Mucosa of rectum (tissue), 2 donors: ENCODE data around the gene PSMA1.

Source experiments
- H3K27ac ChIP-seq, 2 donors: one replicate each; pipeline ENCODE4 v1.7.0; 2013; ENCODE audit warnings: inconsistent platforms in 2 of 2, low read depth in 2 of 2, low read length in 2 of 2
- H3K27me3 ChIP-seq, 2 donors: one replicate each; pipeline ENCODE4 v1.7.0; 2013; ENCODE audit warnings: low read length in 2 of 2; ENCODE audit not compliant: control insufficient read depth in 2 of 2, insufficient read depth in 2 of 2
- H3K36me3 ChIP-seq, 2 donors: one replicate each; pipeline ENCODE4 v1.7.0; 2013; ENCODE audit warnings: low read length in 2 of 2; ENCODE audit not compliant: control insufficient read depth in 2 of 2, insufficient read depth in 2 of 2
- H3K4me1 ChIP-seq, 2 donors: one replicate each; pipeline ENCODE4 v1.7.0; 2013; ENCODE audit warnings: low read length in 2 of 2, mild to moderate bottlenecking in 1 of 2; ENCODE audit not compliant: control insufficient read depth in 2 of 2, insufficient read depth in 2 of 2
- H3K4me3 ChIP-seq, 2 donors: one replicate each; pipeline ENCODE4 v1.7.0; 2013; ENCODE audit warnings: low read length in 2 of 2
- H3K9ac ChIP-seq, 2 donors: one replicate each; pipeline ENCODE4 v1.7.0; 2013; ENCODE audit warnings: low read length in 2 of 2, low read depth in 1 of 2, mild to moderate bottlenecking in 1 of 2
- H3K9me3 ChIP-seq, 2 donors: one replicate each; pipeline ENCODE4 v1.7.0; 2013; ENCODE audit warnings: low read length in 2 of 2; ENCODE audit not compliant: control insufficient read depth in 2 of 2
- donor health status: healthy.
- donor health status: Normal muscosa, but diverticular disease.

PSMA1 gene

GRCh38 chr11:14547440-14547839, 27.3 kb upstream of the PSMA1 start:
- Histone ChIP-seq H3K4me1 (peaks cover 0 to under 1% of the 10 kb centered on the region in 2 donors), H3K27me3 (no peaks in the 10 kb centered on the region), H3K9ac (no peak overlapping the region), H3K36me3 (no peaks in the 10 kb centered on the region), H3K4me3 (no peak overlapping the region), H3K9me3 (no peaks in the 10 kb centered on the region), H3K27ac (no peak overlapping the region)

GRCh38 chr11:14546672-14547071, 26.5 kb upstream of the PSMA1 start:
- no peaks in the 10 kb centered on the region for H3K9me3 ChIP-seq
- H3K4me1 ChIP-seq, result peaks cover 0 to 4% of the 10 kb centered on the region in 2 donors
- no peaks in the 10 kb centered on the region for H3K36me3 ChIP-seq
- no peak overlapping the region for H3K4me3 ChIP-seq
- no peaks in the 10 kb centered on the region for H3K27me3 ChIP-seq
- no peak overlapping the region for H3K27ac ChIP-seq
- no peak overlapping the region for H3K9ac ChIP-seq

GRCh38 chr11:14544611-14545010, 24.4 kb upstream of the PSMA1 start:
- peaks cover 4 to 7% of the 10 kb centered on the region in 2 donors for H3K4me1 ChIP-seq
- H3K27me3 ChIP-seq, result no peaks in the 10 kb centered on the region
- no peak overlapping the region for H3K27ac ChIP-seq

GRCh38 chr11:14543260-14543659, 23.1 kb upstream of the PSMA1 start:
- Histone ChIP-seq H3K27ac (peak overlapping the region; percentile 10 to 12), H3K9me3 (no peaks in the 10 kb centered on the region), H3K4me3 (no peak overlapping the region), H3K36me3 (no peaks in the 10 kb centered on the region), H3K4me1 (peaks cover 4 to 7% of the 10 kb centered on the region in 2 donors), H3K27me3 (no peaks in the 10 kb centered on the region), H3K9ac (no peak overlapping the region)

More at GRCh38 chr11:14544611-14545010, 24.4 kb upstream of the PSMA1 start:
- Histone ChIP-seq H3K9me3 (no peaks in the 10 kb centered on the region), H3K4me3 (no peak overlapping the region), H3K36me3 (no peaks in the 10 kb centered on the region), H3K9ac (no peak overlapping the region)

GRCh38 chr11:14542324-14542723, 22.1 kb upstream of the PSMA1 start:
- Histone ChIP-seq H3K27ac (peak overlapping the region; percentile 10 to 12), H3K9me3 (no peaks in the 10 kb centered on the region), H3K4me1 (peaks cover 4 to 7% of the 10 kb centered on the region in 2 donors), H3K27me3 (no peaks in the 10 kb centered on the region), H3K36me3 (no peaks in the 10 kb centered on the region), H3K4me3 (peak overlapping the region in 1 of 2 donors; percentile 9), H3K9ac (no peak overlapping the region)

- H3K27ac ChIP-seq, result peak overlapping the region in 1 of 2 donors; percentile 18
- H3K4me1 ChIP-seq, result peaks cover 7% of the 10 kb centered on the region in 2 donors
- no peak overlapping the region for H3K9ac ChIP-seq
- H3K4me3 ChIP-seq, result no peak overlapping the region
- H3K27me3 ChIP-seq, result no peaks in the 10 kb centered on the region
- H3K36me3 ChIP-seq, result no peaks in the 10 kb centered on the region
- no peaks in the 10 kb centered on the region for H3K9me3 ChIP-seq
These were observed 21.2 kb upstream of the PSMA1 start for GRCh38 chr11:14541192-14541947.

- peaks cover 7% of the 10 kb centered on the region in 2 donors for H3K4me1 ChIP-seq
- H3K9ac ChIP-seq, result no peak overlapping the region
- H3K27me3 ChIP-seq, result no peaks in the 10 kb centered on the region
- no peaks in the 10 kb centered on the region for H3K9me3 ChIP-seq
- H3K4me3 ChIP-seq, result no peak overlapping the region
- H3K27ac ChIP-seq, result peak overlapping the region in 1 of 2 donors; percentile 5
- no peaks in the 10 kb centered on the region for H3K36me3 ChIP-seq
These were observed 19.8 kb upstream of the PSMA1 start for GRCh38 chr11:14539982-14540421.

- Histone ChIP-seq H3K4me1 (peaks cover 7% of the 10 kb centered on the region in 2 donors), H3K36me3 (no peaks in the 10 kb centered on the region), H3K27me3 (no peaks in the 10 kb centered on the region), H3K27ac (no peak overlapping the region), H3K9ac (no peak overlapping the region), H3K9me3 (no peaks in the 10 kb centered on the region), H3K4me3 (no peak overlapping the region)
These were observed 18.9 kb upstream of the PSMA1 start for GRCh38 chr11:14538926-14539554.

GRCh38 chr11:14538271-14538925, 18.2 kb upstream of the PSMA1 start:
- Histone ChIP-seq H3K4me3 (no peak overlapping the region), H3K27me3 (no peaks in the 10 kb centered on the region), H3K36me3 (no peaks in the 10 kb centered on the region), H3K27ac (no peak overlapping the region), H3K9ac (no peak overlapping the region), H3K9me3 (no peaks in the 10 kb centered on the region), H3K4me1 (peaks cover 7% of the 10 kb centered on the region in 2 donors)

- no peak overlapping the region for H3K27ac ChIP-seq
- H3K4me1 ChIP-seq, result peaks cover 4 to 7% of the 10 kb centered on the region in 2 donors
- peak overlapping the region in 1 of 2 donors; percentile 50 for H3K4me3 ChIP-seq
- no peaks in the 10 kb centered on the region for H3K36me3 ChIP-seq
- no peak overlapping the region for H3K9ac ChIP-seq
- no peaks in the 10 kb centered on the region for H3K27me3 ChIP-seq
- no peaks in the 10 kb centered on the region for H3K9me3 ChIP-seq
These were observed 17.0 kb upstream of the PSMA1 start for GRCh38 chr11:14537134-14537599.
